Right hindlimb (tissue), 1 donor: ENCODE data around the gene TRAIP.

Experiments used
- DNase-seq: peaks from one replicate; pipeline ENCODE4 v3.0.0-alpha.2; 2018

TRAIP gene

GRCh38 chr3:49813497-49814174, 42.7 kb downstream of the TRAIP start, which contains the start of gene UBA7:
Gene UBA7 (minus strand): TSS chr3:49813953. CDS start chr3:49813787, 166 bp downstream.
- DNase-seq = peak; percentile 74

DNA sequence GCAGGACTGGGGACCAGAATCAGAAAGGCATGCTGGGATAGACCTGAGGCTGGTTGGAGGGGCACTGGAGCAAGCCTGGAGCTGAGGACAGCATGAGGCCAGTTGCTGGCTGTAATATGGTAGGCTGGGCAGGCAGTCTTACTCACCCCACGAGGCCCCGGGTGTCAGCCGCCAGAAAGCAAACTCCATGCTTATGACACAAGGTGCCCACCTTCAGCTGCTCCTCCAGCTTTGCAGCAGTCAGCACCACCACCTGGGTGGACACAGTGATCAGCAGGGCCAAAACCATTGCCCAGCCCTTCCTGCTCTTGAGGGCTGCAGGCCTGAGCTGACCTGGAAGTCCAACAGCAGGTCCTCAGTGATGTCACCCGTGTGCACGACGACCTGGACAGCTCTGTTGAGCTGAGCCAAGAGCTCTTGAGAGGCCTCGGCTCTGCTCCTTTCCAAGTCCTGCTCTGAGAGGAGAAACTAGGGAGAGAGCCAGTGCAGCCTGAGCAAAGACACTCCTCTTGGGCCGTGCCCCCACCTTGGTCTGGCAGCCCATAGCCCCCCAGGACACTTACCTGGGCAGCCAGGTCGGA, 43.4 kb downstream of the TRAIP start:
- no peak for DNase-seq

DNA sequence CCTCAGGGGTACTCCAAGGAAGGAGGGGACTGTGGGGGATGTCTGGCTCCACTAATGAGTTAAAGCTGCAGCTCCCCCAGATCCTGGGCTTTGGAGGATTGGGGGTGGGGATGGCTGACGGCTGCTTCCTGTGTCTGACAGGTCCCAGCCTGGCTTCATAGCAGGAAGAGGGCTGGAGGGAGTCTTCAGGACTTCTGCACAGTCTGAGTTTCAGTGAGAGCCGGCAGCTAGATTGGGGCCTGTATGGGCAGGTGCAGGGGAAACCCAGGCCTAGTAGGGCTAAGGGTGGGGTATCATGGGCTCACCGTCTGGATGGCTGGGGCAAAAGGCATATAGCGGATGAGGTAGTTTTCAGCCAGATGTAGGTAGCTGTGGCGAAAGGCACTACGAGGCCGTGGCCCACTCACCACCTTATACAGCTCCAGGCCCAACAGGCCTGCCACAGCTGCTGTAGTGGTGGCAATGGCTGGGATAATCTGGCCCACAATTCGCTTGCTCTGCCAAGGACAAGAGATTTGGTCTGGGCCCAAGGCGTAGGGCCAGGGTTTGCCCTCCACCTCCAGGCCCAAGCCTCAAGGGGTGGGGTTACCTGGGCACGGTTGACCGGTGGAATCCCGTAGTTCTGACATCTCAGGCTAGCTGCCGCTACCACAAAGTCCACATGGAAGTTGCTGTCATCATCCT, 48.8 kb downstream of the TRAIP start:
- peak; percentile 33 for DNase-seq

DNA sequence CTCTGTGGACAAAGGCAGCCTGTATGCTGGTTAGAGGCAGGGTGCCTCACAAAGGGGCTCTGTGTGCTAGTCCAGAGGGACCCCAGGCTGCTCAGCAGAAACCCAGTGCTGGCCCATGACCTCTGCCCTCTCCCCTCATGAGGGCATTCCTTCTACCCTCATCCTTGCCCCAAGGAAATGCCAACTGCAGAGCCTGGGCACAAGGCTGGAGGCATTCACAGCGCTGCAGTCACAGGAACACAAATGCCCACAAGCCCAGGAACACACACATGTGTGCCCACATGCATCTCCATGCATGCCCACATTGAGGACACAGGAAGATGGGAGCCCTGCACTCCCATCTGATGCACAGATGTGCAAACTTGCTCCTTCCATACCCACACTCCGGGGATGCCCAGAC, 49.5 kb downstream of the TRAIP start:
- DNase-seq = no peak

- DNase-seq = peak; percentile 95
These were observed 50.3 kb downstream of the TRAIP start for GRCh38 chr3:49805897-49806701.

DNA sequence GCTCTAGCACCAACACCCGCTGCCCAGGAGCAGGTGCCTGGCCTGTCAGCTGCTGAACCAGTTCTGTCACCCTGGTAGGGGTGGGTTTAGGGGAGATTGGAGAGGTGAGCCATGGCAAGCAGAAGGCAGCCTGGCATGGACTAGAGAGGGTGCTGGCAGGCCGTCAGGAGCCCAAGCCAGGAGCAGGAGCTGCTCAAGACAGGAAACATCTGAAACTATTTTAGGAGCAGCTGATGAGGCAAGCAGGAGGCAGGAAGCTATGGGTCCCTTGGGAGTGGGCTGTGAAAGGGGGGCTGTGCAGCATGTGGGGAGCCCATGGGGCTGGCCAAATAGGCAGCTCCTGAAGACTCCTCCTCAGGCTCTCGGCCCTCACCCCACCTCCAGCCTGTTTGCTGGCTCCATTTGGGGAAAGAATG, 51.0 kb downstream of the TRAIP start:
- DNase-seq = peak; percentile 95

DNA sequence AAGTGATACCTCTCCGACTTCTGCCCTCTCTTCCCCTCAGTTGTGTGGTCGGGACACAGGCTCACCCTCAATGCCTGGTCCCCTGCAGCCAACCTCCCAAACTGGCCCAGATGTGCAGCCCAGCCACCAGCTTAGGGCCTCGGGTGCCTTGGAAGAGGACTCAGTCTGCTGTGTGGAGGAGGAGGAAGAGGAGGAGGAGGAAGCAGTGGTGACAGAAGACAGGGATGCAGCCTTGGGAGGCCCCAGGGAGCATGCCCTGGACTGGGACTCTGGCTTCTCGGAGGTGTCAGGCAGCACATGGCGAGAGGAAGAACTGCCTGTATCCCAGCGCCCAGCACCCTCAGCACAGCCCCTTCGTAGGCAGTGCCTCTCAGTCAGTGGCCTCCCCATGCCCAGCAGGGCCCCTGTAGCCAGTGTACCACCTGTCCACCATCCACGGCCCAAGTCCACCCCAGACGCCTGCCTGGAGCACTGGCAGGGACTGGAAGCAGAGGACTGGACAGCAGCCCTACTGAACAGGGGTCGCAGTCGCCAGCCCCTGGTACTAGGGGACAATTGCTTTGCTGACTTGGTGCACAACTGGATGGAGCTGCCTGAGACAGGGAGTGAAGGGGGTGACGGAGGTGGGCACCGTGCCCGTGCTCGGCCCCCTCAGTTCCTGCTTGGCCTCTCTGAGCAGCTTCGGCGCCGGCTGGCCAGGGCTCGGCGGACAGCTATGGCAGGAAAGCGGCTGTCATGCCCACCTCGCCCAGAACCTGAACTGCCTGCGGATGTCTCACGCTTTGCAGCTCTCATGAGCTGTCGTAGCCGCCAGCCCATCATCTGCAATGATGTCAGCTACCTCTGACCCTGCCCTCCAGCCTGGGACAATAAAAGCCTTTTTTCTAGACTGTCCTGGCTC, 52.0 kb downstream of the TRAIP start:
- DNase-seq = peak; percentile 46

DNA sequence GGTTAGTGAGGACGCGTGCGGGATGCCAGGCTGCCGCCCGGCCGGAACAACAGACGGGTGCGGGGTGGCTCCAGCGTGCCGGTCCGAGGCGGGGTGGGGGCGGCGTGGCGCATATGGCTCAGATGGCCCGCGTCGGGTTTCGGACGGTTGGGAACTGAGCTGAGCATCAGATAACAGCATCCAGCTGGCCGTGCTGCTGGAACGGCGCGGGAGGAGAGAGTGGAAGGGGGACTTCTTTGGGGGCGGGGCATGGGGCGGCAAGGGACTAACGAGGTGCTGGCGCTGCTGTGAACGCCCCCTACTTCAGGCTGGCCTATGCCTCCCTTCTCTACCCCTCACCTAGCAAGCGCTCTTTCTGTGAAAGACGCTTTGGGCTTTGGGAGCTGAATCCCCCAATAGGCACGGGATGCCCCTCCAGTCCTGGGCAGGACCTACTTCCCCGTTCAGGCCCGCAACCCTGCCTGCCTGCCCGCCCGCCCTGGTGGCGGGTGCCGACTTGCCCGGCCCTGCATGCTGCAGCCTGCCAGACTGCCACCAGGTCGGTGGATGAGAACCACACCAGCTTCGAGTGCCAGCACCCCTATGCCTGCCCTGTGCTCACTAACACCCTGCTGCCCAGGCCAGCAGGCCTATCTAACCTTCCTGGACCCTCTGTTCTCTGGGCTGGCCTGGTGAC, 52.8 kb downstream of the TRAIP start:
- DNase-seq = peak; percentile 86

DNA sequence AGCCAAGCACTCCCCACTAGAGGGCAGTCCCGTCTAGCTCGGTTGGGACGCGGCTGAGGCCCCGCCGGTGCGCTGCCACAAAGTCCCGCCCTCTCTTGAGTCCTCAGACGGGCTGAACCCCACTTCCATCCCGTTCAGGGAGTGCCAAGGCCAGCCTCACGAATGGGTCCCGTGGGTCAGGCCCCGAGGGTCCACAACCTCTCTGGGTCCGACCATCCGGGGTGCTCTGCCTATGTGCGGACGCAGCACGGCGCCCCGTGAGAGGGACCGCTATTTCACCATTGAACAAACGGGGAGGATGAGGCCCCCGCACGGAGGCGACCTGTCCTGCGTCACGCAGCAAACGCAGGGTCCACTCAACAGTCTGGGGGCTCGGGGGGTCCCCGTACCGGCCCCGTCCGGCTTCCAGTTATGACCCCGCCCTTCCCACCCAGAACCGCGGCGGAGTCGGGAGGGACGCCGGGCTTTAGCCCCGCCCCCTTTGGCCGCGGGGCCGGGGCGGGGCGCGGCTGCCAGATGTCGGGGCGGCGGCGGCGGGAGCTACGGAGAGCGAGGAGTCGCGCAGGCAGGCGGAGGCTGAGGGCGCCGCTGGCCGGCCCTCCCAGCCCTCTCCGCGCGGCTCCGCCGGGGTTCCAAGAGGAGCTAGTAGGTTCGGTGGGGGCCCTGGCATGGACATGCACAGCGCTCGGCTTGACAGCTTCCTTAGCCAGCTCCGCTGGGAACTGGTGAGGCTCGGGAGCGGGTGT, 53.5 kb downstream of the TRAIP start, which contains the start of gene INKA1:
Gene INKA1, plus strand, starts transcription at position 543 of the 746 bp plus-strand sequence. Its CDS starts 132 bp downstream, at position 675.
- peak; percentile 93 for DNase-seq

- DNase-seq = no peak
These were observed 55.2 kb downstream of the TRAIP start for GRCh38 chr3:49801160-49801559.

DNA sequence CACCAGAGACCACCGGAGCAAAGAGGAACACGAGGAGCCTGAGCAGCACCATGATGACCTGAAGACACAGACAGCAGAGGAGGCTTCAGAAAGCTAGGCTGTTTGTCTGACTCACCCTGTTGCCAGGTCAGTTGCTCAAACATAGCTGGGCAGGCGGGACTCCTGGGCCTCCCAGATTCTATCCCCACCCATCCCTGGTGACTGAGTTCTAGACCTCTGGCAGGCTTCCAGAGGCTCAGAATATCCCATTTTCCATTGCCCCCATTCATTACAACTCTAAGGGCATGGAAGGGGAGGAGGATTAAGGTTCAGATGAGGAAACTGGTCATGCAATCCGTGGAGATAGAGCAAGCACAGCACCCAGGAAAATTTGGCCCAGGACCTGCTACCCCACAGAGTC, 56.6 kb downstream of the TRAIP start, which contains the start of gene CDHR4:
Gene CDHR4, minus strand, starts transcription at position 113 of the 400 bp plus-strand sequence. Its CDS starts 61 bp downstream, at position 52.
- no peak for DNase-seq

DNA sequence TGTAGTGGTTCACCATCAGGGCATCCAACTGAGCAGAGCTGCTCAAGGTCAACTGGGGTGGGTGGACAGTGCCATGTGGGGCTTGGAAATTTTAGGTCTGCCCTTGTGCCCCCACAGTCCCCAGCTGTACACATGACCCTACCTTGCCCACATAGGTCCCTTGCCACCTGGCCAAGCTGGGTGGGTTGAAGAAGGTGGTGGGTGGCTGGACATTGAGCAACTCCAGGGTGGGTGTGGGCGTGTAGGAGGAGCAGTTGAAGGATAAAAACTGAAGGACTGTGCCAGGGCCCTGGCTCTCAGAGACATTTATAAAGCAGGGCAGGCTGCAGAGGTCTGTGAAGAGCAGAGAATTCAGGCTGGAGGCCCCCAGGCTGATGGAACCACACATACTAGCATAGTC, 57.3 kb downstream of the TRAIP start:
- no peak for DNase-seq

DNA sequence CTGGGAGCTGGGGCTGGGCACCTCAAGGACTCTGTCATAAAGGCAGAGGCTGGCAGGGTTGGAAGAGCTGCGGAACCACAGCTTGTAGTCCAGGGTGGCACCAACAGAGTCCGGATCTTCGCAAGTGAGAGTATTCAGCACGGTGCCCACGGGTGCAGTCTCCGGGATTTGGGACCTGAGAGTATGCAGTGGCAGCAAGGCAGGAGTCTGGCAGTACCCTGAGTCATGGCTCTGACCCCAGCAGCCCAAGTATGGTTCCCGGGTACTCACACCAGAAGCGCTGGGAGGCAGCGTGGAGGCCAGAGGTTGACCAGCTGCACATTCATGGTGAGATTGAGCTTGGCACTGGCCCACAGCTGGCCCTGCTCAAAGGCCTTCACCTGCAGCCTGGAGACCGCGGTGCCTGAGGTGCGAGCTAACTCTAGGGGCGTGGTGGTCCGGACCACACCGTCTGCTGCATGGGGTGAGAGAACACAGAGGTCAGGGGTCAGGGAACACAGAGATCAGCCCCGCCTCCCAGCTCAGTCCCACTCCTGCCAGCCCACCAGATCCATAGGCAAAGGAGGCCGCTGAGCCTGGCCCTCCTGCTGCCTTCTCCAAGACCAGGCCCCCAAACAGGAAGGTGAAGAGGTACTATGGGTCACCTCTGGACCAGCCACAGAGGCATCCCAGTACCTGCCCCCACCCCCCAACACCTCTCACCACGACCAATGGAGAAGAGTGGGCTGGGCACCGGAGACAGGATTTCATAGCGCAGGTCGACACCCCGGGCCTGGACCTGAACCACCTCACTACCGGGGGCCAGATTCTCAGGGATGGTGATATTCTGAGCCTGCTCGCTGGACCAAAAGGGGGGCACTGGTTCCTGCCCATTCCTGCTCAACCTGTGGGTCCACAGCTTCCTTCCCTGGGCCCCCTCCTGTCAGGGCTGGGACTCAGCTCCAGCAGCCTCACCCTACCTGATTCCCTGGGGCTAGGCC, 61.1 kb downstream of the TRAIP start:
- DNase-seq = no peak

DNA sequence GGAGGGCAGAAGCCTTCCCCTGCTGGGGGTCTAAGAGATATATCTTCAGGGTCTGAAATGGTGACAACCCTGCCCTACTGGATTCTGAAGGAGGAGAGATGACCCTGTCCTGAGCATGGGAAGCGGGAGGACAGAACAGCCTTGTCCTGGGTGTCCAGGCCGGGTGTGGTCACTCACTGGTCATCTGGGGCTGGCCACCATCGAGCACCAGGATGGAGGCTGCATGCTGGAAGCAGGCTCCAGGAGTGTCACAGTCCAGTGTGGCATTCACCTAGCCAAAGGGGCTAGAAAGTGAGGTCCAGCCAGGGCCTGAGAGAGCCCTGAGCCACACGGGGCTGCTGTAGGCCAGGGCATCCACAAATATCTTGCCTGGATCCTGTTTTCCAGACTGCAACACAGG, 61.9 kb downstream of the TRAIP start:
- no peak for DNase-seq

DNA sequence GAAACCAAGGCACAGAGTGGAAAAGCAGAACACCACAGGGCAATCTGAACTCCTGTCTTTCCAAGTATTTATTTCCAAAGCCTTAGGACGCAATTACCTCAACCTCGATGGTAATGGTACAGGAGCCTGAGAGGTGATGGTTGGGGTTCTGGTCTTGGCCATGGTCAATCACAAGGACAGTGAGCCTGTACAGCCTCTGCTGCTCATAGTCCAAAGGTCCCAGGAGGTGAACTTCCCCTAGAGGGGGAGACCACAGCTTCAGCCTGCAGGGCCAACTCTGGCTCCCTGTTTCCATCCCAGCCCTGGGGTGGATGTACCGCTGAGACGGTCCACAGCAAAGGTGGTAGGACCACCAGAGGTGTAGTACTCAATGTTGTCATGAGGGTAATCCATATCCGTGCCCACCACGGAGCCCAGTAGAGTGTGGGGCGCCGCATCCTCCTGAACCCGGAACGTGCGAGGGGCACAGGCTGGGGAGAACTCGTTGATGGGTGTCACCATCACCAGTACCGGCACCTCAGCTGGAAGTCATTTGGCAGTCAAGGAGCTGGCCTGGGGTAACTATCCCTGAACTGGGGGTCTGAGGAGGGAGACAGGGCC, 62.8 kb downstream of the TRAIP start:
- DNase-seq = no peak

DNA sequence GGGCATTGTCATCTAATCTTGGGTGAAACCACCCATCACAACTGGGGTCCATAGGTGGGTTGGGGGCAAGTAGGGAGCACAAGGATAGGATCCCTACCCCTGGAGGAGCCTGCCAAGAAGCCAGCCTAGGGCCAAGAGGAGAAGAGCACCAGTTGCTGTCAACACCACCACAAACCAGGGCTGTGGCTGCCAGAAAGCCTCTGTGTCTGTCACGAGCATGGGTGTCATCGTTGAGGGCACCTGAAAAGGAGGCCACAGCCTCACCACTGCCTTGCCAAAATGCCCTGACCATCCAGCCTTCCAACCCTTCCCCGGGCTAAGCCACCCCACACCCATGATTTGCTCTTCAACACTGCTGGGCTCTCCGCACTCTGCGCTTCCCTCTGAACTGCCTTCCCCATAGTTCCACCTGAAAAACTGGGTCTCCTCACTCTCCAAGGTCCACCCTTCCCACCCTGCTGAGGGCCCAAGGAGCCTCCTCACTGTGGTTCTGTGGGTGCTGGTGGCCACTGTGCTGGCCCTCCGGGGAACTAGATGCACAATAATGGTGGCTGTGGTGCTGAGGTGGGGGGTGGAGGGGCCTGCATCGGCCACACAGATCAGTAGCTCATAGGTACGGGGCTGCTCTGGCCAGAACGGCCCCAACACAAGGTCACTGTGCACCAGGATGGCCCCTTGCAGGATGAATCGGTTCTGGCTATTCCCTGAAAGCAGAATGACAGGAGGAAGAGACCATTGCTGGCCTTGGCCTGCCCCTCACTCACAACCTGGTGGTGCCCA, 63.8 kb downstream of the TRAIP start:
- DNase-seq = no peak

GRCh38 chr3:49791571-49791970, 64.8 kb downstream of the TRAIP start:
- DNase-seq = no peak
